Measurements from ENCODE around the gene NET1.
"Not testable (repeated sequence)": the region's sequence is repeated elsewhere in the genome, so short reads cannot be mapped to it uniquely, and the experiment has no call there.

Gene NET1

GRCh38 chr10:5466451-5467206 lies 54.3 kb downstream of the NET1 start:
- no peak for DNase-seq (ENCODE audit: low read depth)

- DNase-seq (ENCODE audit: low read depth) = no peak
Observed at GRCh38 chr10:5467207-5467535, 54.8 kb downstream of the NET1 start.

- no peak for DNase-seq (ENCODE audit: low read depth)
Observed at GRCh38 chr10:5467634-5468255, 55.4 kb downstream of the NET1 start.

- no peak for DNase-seq (ENCODE audit: low read depth)
Observed at GRCh38 chr10:5468262-5469106, 56.1 kb downstream of the NET1 start.

- no peak for DNase-seq (ENCODE audit: low read depth)
Observed at GRCh38 chr10:5469353-5470061, 57.1 kb downstream of the NET1 start.

GRCh38 chr10:5470062-5470751 lies 57.9 kb downstream of the NET1 start:
- DNase-seq (ENCODE audit: low read depth) = no peak

- DNase-seq (ENCODE audit: low read depth) = not testable (repeated sequence)
Observed at GRCh38 chr10:5474642-5475041, 62.3 kb downstream of the NET1 start.

- not testable (repeated sequence) for DNase-seq (ENCODE audit: low read depth)
Observed at GRCh38 chr10:5475088-5475487, 62.7 kb downstream of the NET1 start.

GRCh38 chr10:5475974-5476807 lies 63.8 kb downstream of the NET1 start:
- DNase-seq (ENCODE audit: low read depth) = not testable (repeated sequence)

GRCh38 chr10:5476918-5477525 lies 64.7 kb downstream of the NET1 start:
- DNase-seq (ENCODE audit: low read depth) = no peak

GRCh38 chr10:5477948-5478693 lies 65.8 kb downstream of the NET1 start:
- no peak for DNase-seq (ENCODE audit: low read depth)

- DNase-seq (ENCODE audit: low read depth) = no peak
Observed at GRCh38 chr10:5478694-5479305, 66.4 kb downstream of the NET1 start.

GRCh38 chr10:5479481-5480161 lies 67.3 kb downstream of the NET1 start:
- no peak for DNase-seq (ENCODE audit: low read depth)

GRCh38 chr10:5480162-5480941 lies 68.0 kb downstream of the NET1 start:
- no peak for DNase-seq (ENCODE audit: low read depth)

- no peak for DNase-seq (ENCODE audit: low read depth)
Observed at GRCh38 chr10:5481121-5481520, 68.8 kb downstream of the NET1 start.

- DNase-seq (ENCODE audit: low read depth) = no peak
Observed at GRCh38 chr10:5482016-5482415, 69.7 kb downstream of the NET1 start.

GRCh38 chr10:5484205-5484604 lies 71.8 kb downstream of the NET1 start:
- no peak for DNase-seq (ENCODE audit: low read depth)

- DNase-seq (ENCODE audit: low read depth) = no peak
Observed at GRCh38 chr10:5485290-5485689, 72.9 kb downstream of the NET1 start.

Measured in GM04504 (cell line).